GM21529 (cell line): ENCODE results near the gene TDRD9.

Source experiments
- ATAC-seq: cut with Tn5 transposase; IDR thresholded peaks from one replicate; pipeline ENCODE4 v1.9.1; 2021; ENCODE audit not compliant: unreplicated experiment

The TDRD9 gene

DNA sequence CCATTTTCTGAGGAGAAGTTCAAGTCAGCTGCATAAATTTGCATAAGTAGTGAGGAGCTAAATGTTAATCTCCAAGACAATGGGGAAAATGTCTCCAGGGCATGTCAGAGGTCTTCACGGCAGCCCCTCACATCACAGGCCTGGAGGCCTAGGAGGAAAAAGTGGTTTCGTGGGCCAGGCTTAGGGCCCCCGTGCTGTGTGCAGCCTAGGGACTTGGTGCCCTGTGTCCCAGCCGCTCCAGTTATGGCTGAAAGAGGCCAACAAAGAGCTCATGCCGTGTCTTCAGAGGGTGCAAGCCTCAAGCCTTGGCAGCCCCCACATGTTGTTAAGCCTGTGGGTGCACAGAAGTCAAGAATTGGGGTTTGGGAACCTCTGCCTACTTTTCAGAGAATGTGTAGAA lies 55.9 kb downstream of the TDRD9 start:
- no peak for ATAC-seq

DNA sequence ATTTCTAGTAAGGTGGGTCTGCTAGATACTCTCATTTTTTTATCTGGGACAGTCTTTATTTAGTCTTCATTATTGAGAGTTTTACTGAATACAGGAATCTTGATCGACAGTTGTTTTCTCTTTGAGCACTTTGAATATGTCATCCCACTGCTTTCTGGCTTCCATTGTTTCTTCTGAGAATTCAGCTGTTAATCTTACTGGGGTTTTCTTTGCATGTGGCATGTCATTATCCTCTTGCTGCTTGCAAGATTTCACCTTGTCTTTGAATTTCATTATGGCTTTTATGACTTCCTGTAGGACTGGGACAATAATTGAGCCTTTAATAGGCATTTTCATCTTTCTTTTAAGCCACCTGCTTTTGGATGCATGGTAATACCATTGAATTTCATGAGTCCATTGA lies 60.8 kb downstream of the TDRD9 start:
- no peak for ATAC-seq

DNA sequence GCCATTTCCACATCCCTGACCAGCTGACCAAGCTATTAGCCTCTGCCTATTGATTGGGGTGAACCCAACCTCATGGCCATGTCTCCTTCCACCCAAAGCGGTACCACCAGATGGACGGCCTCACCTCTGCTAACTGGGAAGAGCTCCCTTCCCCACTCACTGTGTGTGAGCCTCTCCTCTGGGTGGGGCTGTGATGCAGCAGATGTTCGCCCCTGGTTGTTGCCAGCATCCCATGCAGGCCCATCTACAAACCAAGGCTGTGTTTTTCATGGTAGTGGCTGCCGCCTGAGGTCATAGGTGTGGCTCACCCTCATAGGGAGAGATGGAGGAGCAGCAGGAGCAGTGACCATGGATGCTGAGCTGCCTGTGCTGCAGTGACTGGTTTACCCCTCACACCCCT lies 61.7 kb downstream of the TDRD9 start:
- ATAC-seq, result no peak

- ATAC-seq, result no peak
Measured at GRCh38 chr14:103994535-103995184, 66.4 kb downstream of the TDRD9 start.

- no peak for ATAC-seq
Measured at GRCh38 chr14:103995876-103996275, 67.6 kb downstream of the TDRD9 start.

GRCh38 chr14:103997391-103997790 lies 69.1 kb downstream of the TDRD9 start:
- no peak for ATAC-seq

DNA sequence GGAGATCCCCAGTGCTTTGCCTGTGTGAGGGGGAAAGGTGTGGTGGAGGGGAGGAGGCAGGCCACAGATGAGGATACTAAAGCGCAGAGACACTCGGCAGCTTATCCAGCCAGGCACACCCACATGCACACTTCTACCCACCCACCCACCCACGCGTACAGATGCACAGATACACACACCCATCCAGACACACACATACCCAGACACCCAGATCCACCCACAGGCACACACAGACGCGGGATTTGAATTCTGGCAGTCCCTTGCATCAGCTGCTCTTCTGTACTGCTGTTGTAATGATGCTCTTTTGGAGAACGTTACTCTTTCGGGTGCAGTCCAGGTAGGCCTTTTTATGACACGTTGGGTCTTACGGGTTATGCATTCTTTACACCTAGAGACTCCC lies 69.8 kb downstream of the TDRD9 start:
- no peak for ATAC-seq

DNA sequence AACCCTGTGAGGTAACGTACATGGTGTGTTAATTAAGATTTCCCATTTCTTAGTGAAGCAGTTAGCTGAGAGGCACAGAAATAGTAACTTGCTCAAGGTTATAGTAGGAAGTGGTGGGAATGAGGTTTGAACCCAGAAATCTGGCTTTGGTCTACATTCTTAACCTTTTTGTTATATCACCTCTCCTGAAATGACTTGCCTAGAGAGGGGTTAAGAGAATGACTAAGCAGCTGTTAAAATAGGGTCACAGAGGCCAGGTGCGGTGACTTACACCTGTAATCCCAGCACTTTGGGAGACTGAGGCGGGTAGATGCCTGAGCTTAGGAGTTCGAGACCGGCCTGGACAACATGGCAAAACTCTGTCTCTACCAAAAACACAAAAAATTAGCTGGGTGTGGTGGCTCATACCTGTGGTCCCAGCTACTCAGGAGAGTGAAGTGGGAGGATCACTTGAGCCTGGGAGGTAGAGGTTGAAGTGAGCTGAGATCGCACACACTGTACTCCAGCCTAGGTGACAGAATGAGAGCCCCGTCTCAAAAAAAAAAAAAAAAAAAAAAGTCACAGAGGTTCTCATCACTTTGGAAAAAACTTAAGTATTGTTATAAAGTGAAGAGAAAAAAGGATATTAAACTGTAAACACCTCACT lies 71.7 kb downstream of the TDRD9 start:
- no peak for ATAC-seq

DNA sequence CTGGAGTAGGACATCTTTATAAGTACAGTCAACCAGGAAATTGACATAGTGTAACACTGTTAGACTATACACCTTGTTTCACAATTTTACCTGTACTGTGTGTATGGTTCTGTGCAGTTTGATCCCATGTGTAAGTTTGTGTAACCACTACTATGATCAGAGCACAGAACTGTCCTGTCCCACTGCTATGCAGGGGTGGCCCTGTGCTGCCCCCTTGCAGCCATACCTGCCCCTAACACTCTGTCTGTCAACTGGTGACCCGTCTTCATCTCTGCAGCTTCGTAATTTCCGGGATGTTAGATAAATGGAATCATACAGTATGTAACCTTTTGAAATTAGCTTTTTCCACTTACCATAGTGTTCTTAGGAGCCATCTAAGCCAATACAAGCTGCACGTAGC lies 72.7 kb downstream of the TDRD9 start:
- ATAC-seq, result no peak

GRCh38 chr14:104003616-104004015 lies 75.4 kb downstream of the TDRD9 start:
- no peak for ATAC-seq

DNA sequence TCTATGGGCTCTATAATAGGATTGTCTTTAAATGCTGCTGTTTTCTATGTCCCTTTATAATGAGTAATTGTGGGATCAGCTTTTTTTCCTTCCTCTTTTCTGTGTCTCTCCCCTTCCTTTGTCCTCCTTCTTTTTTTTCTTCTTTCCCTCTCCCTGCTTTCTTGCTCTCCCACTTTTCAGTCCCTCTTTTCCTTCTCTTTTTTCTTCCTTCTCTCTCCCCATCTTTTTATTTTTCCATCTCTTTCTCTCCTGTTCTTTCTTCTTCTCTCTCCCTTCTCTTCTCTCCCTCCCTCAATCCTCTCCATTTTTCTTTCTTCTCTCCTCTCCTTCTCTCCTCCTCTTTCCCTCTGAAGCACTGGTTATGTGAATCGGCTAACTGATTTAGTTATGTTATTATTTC lies 76.6 kb downstream of the TDRD9 start:
- no peak for ATAC-seq

- no peak for ATAC-seq
Measured at GRCh38 chr14:104005489-104005888, 77.2 kb downstream of the TDRD9 start.

GRCh38 chr14:104007121-104007520 lies 78.9 kb downstream of the TDRD9 start:
- no peak for ATAC-seq

- ATAC-seq, result no peak
Measured at GRCh38 chr14:104009297-104009696, 81.0 kb downstream of the TDRD9 start.

DNA sequence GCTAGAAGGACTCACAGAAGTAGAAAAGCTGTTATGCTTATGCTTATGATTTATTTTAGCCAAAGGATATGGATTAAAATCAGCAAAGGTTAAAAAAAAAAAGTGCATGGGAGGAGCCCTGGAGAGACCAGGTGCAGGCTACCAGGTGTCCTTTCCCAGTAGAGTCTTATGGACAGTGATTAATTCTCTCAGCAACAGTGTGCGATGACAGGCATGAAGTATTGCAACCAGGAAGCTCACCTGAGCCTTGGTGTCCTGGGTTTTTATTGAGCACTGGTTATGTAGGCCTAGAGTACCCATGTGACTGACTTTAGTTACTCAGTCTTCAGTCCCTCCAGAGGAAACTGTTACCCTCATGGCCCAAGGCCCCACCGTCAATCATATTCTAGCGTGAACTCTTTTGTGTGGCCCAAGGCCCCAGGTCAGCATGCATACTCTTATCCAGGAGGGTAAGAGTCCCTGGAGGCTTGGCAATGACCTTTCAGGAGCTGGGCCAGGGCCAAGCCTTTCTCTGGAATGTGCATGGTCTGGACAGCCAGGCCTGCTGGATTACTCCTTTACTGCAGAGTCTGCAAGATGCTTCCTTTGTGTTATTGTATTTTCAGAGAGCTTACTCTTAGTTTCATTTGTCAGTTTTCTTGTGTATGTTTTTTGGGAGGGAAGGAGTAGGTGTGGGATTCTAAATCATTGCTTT lies 83.7 kb downstream of the TDRD9 start:
- ATAC-seq, result no peak

- ATAC-seq, result no peak
Measured at GRCh38 chr14:104014764-104015163, 86.5 kb downstream of the TDRD9 start.

DNA sequence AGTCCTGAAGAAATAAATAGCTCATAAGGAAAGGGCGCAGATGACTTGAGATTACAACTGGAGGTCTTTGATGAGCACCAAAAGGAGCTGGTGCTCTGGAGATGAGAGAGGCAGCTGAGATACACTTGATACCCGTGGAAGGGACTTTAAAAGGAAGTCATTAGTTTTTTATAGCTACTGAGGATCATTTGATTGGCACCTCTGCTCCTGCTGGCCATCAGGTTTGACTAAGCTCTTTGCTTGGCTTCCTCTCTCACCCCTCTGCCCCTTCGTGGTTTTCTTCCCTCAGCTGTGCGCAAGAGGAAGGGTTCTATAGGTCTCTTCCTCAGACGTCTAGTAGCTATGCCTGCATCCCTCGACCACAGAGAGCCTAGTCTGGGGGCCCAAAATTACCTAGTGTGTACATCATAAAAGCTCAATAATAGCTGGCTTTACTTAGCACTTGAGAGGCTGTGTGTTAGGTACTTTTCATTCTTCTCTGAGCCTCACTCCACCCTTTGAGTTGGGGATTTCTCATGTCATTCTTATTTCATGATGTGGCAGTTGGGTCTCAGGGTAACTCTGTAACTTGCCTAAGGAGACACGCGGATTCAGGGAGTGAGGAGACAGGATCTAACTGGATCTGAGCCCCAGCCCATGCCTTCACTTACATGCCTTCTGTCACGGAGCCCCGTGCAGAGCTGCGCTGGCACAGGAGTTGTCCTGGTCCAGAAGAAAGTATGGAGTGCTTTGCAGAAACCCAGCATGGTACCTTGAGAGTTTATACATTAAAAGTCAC lies 88.8 kb downstream of the TDRD9 start:
- ATAC-seq, result no peak

DNA sequence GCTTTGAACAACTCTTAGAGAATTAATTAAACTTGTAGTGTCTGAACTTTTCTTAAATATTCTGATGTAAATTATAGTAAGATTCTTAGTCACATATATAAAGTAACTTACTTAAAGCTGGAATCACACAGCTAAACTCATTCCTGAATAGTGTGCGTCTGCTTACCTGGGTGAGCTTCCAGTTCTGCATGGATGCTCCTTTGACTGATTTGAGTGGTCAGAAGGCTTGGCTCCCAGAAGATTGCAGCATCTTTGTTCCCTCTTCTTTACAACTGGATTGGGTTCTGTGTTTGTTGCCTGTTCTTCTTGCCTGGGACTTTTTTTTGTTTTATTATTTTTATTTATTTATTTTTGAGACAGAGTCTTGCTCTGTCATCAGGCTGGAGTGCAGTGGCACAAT lies 90.8 kb downstream of the TDRD9 start:
- no peak for ATAC-seq

- no peak for ATAC-seq
Measured at GRCh38 chr14:104019806-104020205, 91.5 kb downstream of the TDRD9 start.

DNA sequence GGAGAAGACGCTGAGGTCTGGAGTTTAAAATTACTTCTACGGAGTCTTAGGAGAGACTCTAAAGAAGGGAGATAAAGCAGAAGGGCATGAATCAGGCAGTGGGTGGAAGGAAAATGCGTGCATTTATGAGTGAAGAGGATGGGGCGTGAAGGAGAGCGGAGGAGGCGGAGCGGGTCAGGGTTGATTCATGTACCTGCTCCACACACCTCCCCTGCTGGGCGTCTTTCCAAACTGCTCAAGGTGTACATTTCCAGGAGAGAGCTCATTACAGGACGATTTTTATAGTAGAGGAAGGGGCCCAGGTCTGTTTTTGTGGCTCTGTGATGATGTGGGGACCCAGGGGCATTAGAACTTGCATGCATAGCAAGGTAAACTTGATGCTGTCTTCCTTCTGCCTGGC lies 92.2 kb downstream of the TDRD9 start:
- ATAC-seq, result no peak

GRCh38 chr14:104023325-104024055 lies 95.2 kb downstream of the TDRD9 start:
- no peak for ATAC-seq
